DMS114 treated with DMSO at 0.1 percent for 48 hours (cell line): Measurements from ENCODE around the gene MTA1.

Source experiments
- DNase-seq: peaks from one replicate; lab custom pipeline; 2025; ENCODE audit not compliant: unreplicated experiment; lab: John Stamatoyannopoulos, UW

Gene MTA1

DNA sequence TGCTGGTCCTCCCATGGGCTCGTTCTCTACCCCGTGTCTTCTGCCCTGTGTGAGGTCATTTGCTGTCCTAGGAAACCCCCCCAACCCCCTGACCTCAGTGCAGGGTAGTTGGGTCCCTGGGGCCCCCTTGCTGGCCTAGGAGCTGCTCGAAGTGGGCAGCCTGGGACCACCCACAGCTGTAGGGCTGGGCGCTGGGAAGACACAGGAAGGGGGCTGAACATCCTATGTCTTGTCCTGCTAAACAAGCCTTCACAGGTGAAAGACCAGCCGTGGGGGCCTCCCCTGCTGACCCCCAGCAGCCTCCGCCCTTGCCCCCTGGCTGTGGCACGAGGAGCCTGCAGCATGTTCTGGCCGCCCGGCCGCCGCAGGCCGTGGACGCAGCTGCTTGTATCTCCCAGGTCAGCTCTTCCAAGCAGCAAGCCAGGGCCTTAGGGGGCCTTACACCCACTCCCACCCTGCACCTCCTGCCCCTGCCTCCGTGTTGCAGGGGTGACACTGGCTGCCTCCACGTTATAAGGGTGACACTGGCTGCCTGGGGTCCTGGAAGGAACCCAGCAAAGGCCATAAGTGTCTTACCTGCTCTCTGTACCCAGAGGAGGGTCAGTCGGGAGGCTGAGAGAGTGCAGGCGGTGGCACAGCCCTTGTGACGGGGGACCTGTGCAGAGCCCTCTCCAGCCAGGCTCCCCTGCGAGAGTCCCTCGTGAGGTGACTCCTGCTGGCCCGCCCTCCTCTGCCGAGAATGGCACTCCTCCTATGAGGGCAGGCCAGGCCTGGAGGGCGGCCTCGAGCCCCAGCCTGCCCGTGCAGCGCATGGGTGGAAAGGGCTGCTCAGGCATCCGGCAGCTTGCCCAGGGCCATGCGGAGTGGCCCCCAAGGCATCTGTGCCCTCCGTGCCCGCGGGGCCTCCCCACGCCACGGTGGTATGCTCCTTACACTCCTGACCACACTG, 32.8 kb upstream of the MTA1 start:
- no peak for DNase-seq

DNA sequence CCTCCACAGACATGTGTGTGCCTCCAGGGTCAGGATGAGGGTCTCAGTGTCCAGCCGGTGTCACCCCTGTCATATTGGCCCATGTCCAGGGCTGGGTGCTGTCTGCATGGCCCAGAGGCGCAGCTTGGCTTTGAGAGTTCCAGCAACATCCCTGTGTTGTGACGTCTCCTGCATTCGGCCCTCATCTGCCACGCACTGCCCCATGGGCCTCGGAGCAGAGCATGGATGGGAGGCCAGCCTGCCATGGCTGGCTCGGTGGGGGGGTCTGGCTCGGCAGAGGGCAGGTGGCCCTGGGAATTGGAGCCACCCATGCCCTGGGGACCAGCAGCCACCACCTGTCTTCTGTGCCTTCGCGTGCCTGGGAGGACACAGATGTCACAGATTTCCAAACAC, 32.1 kb upstream of the MTA1 start:
- no peak for DNase-seq

DNA sequence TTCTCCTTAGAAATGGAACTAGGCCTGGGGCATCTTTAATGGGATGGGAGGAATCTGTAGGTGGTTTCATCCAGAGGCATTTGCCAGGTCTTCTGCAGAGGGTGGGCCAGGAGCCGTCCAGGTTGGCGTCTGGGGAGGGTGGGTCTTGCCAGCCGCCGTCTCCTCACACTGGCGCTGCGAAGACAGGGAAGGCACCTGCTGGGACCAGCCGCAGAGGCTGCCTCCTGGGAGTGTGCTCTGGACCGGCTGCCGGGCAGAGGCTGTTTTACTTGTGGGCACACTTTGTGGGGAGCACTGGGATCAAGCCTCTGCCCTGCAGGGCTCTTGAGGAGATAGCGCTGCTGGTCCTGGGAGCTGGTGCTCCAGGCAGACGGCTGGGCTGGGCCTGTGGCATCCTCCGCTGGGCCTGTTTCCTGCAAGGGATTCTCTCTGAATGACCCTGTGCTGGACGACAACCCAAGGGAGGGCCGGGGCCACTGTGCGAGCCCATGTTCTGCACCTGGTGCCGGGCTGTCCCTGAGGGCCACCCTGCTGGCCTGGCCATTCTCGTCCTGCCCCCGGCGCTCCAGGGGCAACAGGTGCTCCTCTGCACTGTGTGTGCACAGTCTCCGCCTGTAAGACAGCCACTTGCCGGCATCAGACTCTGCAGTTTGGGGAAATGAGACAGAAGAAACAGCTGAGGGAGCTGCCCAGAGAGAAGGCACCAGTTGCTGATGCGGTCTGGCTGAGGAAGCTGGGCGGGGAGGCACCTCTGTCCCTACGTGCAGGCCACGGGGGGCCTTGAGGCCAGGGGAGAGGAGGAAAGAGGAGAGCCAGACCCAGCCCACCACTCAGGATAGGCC, 31.3 kb upstream of the MTA1 start:
- DNase-seq = no peak

DNA sequence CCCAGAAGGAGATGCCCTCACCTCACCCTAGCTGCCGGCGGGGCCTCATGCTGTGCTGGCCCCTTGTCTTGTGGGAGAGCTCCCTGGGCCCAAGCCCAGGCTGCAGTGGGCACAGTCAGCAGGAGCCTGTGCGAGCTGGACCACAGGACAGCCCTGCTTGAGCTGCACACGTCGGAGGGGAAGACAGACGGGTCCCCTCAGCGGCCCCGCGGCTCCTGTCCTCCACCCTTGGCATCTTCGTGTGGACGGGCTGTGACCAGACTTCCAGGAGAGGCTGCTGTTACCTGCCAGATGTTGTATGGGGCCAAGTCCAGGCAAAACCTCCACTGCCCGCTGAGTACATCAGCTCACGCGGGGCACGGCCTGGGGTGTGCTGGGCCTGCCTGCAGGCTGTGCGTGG, 30.7 kb upstream of the MTA1 start:
- no peak for DNase-seq

DNA sequence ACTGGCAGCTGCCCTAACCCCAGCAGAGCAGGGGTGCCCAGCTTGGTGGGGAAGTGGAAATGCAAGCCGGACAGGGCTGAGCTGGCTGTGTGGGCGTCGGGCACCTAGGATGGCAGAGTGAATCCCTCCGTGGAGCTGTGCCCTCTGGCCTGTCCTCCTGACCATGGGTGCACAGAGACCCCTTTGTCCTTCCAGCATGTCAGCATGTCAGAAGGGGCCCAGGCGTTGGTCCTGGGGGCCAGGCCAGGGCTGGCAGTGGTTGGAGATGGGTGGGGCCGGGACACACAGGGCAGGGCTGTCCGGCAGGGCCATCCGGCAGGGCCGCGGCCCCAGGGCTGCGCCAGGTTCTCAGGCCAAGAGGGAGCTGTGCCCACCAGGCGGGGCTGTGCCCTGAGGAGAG, 30.1 kb upstream of the MTA1 start:
- DNase-seq = no peak

DNA sequence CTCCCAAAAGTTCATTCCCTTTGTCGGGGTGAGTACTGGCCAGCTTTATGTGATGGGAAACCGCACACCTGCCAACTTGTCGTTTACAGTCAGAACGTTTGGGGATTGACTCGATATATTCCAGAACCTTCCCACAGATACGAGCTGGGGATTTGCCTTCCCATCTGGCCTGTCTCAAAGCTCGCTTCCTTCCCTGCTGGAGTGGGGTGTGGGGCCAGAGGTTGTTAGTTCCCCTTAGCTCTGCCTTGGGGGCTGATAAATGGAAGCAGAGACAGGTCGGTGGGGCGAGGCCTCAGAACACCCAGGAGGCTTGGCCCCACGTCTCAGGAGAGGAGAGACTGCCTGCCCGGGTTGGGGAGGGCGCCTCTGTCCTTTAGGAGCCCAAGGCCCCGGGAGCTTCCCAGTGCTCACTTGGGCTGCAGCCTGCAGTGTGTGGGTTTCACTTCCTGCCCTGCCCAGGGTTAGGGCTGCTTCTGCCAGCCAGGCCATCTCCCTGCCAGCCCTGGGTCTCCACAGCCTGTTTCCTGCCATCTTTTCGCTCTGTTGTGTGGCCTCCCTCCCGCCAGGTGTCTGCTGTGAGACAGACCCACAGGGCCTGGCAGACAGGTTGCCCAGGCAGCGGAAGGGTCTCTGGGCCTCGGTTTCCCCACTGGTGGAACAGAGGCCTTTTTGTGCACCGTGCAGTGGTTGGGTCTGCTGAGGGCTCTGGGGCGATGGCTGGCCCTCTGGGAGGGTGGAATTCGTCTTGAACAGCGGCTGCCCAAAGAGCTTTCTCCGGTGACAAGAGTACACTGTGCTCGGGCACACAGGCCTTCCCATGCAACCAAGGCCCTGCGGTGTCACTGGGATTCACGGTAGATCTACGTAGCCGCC, 29.4 kb upstream of the MTA1 start:
- DNase-seq = no peak

DNA sequence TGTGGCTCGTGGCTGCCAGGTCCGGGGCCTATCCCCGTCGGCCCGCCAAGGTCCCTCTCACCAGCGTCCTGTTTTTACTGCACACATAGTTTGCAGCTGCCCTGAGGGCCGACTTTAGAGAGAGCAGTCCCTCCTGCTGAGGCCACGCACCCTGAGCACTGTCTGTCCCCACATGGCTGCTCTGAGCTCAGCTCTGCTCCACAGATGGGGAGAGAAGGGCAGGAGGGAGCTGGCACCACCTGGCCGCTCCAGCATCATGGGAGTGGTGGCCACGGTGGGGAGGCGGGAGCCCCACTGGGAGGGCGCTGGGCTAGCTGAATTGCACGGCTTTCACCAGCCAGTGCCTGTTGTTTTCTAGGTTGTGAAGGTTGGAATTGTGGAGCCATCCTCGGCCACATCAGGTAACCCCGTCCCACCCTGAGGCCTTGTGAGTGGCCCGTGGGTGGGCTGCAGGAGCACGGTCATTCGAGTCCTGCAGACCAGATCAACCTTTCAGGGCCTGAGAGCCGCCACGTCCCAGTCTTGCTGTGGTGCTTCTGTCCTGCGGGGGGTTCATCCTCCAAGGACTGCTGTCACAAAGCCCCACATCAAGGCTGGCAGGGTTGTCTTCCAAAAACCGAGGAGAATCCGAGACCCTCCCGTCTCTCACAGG, 28.7 kb upstream of the MTA1 start:
- no peak for DNase-seq

DNA sequence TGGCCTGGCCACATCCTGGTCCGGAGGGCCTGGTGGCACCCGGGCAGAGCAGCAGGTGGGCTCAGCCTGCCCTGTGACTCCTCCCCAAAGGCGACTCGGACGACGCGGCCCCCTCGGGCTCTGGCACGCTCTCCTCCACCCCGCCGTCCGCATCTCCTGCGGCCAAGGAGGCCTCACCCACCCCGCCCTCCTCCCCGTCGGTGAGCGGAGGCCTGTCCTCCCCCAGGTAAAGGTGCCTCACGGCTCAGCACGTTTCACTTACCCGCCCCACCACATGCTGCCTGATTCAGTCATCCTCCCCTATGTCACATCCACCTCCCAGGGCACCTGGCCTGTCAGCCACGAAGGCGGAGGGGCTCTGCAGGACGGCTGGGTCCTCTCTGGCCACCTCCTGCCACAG, 28.1 kb upstream of the MTA1 start:
- DNase-seq = no peak

DNA sequence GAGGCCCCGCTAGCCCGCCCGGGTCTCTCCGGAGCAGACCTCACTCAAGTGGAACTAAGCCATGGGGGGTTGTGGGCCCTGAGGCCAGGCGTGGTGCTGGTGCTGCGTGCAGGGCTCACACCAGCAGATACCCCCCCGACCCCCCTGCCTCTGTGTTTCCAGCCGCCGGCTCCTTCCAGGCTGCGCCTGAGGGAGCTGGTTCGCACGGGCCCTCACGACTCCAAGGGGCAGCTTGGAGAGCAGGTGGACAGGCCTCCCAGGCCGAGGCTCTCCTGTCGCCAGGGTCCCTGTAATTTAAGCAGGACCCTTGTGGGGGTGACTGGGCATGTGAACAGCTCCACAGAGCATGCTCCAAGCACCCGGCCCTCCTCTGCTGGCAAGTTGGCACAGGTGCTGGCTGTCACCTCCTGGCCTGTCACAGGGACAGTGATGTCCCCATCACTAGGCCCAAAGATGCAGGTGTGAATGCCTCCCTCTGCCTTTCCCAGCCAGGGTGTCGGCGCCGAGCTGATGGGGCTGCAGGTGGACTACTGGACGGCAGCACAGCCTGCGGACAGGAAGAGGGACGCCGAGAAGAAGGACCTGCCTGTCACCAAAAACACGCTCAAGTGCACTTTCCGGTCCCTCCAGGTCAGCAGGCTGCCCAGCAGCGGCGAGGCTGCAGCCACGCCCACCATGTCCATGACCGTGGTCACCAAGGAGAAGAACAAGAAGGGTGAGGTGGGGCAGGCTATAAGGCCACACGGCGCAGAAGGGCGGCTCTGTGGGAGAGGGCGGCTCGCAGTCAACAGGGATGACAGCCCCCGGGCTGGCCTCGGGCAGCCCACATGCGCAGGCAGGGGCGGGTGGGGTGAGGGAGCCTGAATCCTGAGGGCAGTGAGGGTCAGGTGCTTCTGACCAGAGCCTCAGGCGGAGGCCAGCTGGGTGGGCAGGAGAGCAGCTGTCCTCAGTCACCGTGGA, 27.2 kb upstream of the MTA1 start:
- no peak for DNase-seq

DNA sequence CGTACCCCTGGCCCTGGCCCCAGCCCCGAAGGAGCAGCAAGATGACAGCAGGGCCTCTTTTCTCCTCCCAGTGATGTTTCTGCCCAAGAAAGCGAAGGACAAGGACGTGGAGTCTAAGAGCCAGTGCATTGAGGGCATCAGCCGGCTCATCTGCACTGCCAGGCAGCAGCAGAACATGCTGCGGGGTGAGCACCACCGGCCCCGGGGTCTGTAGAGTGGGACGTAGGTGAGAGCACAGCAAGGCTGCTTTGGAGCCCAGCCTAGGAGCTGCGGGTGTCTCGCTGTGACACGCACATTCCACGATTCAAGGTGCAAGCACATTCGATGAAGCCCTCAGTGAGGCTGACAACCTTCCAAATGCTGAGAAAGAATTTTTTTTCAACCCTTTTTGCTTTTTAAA, 26.5 kb upstream of the MTA1 start:
- DNase-seq = no peak

DNA sequence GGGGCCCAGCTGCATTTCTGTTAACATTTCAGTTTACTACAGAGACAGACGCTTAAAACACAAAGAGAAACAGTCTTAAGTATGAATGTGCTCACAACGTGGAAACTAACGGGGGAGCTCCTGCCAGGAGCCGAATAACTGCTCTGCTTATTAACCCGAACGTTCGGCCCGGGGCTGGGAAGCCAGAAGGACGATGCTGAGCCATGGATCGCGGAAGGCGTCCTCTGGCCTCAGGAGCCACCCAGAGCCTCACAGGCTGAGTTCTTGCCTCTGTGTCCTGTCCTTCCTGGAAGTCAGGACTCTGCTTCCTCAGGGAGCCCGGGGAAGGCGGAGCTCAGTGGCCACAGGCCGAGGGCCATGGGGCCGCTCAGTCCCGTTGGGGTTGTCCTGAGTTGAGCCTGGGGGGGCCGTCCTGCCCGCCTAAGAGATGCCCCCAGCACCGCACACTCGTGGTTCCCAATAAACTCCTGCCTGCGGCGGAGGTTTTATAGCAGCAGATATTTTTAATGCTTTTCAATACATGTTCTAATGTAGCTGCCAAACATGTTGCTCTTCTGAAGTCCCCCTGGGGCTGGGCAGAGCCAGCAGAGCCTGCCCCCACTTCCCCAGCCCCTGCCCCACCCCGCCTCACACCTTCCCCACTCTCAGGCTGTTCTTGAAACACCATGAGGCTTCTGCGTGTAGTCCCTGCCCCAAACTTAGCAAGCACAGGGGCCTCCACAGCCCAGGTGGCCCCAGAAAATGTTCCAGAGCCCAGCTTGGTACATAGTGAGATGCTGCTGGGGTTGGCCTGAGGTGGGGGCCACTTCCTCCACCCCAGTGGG, 24.7 kb upstream of the MTA1 start:
- no peak for DNase-seq

DNA sequence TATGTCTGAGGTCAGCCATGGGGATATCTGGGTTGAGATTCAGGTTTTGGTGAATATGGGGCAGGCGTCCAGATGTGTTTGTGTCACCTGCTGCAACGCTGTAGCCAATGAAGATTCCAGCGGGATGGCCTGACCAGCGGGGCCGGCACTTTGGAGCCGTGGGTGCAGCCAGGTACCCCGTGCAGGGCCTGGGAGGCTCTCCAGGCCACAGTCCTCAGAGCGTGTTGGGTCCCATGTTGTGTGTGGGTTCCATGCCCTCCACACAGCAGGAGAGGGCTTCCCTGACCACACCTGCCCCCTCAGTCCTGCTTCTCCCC, 24.1 kb upstream of the MTA1 start:
- no peak for DNase-seq

DNA sequence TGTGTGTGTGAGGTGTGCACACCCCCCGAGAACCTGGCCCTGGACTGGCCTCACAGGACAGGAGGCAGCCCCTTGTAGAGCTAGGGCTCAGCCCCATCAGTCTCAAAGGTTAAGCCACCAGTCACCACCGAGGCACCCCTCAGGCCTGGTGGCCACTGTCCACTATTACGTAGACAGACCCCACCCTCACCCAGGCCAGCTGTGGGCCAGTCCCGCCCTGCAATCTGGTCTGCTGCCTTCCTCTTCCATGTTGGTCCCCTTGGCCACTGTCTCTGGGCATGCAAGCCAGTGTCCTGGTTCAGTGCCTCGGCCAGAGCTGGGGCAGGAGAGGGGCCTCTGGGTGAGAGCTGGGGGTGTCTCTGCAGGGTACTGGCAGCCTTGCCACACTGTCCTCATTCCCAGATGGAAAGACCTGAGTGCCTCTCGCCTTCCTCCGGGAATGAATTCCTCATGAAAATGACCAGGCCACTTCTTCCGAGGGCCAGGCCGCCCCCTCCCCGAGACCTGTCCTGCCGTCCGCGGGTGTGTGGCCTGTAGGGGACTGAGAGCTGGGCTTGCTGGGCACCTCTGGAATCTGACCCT, 22.2 kb upstream of the MTA1 start:
- DNase-seq = no peak

DNA sequence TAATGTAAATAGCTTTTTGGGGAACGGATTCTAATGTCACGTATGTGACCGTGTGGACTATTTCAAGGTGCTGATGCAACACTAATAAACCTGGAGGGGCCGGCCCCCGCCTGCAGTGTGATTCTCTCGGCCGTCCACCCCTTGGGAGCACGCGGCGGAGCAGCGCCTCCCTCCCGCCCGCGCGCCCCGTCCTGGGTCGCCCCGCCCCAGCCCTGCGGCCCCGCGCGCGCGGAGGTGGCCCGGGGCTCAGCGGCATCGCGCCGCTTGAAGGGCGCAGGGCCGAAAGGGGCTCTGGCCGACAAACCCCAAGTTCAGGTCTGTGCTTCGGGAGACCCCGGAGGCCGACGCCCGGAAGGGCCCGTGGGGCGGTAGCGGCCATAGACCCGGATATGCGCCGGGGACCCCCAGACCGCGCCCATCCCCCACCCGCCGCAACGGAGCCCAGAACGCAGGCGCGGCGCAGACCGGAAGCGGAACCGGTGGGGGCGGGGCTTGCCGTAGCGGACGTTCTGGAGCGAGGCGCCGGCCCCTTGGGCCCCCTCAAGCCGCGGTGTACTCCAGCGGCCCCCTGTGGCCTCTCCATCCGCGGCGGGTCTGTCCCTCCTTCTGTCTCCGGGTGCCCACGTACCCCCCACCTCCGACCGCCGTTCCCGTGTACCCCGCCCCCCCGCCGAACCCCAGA, 21.4 kb upstream of the MTA1 start, which contains the start of gene TEX22:
TSS of gene TEX22 (plus strand) at position 495 of the 682 bp plus-strand sequence. CDS start 803 bp downstream, outside the sequence.
- peak; percentile 42 for DNase-seq

DNA sequence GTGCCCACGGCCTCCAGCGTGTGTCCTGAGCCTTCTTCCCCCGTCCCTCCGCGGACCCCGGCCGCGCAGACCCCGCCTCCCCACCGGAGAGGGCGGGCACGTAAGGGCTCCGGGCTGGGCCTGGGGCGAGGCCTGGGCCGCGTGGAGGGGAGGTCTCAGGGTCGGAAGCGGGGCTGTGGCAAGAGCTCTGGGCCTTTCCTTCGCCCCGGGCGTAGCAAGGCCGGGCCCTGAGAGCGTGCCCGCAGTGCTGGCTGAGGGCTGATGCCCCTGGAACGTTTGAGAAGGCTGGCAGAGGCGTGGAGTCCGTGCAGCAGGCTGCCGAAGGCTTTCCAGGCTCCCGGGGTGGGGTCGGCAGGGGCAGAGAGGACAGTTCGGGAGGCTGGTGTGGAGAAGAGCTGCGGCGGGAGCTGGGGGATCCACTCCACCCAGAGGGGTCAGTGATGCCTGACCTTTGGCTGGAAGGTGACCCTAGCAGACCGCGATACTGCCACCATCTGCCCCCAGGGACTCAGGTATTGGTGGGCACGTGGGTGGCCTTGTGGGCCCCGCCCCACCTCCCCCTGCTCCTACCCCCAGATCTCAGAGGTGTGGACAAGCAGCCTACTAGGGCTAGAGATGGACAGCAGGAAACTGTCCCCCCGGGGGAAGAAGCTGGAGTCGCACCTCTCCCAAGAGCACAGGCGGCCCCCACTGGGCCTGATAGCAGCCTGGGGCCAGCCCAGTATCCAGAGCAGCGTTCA, 20.7 kb upstream of the MTA1 start:
- DNase-seq = no peak

DNA sequence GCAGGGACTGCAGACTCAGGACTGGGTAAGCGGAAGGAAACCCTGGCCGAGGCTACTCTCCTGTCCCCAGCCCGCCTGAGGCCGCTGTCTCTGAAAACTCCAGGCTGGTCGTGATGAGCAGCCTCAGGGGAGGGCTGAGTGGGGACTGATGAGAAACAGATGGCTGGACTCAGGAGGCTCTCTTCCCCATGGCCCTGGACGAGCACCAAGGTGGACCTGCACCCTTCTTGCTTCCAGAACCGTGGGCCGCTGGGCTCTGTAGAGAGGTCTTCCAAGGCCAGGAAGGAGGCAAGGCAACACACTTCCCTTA, 20.2 kb upstream of the MTA1 start:
- DNase-seq = no peak

DNA sequence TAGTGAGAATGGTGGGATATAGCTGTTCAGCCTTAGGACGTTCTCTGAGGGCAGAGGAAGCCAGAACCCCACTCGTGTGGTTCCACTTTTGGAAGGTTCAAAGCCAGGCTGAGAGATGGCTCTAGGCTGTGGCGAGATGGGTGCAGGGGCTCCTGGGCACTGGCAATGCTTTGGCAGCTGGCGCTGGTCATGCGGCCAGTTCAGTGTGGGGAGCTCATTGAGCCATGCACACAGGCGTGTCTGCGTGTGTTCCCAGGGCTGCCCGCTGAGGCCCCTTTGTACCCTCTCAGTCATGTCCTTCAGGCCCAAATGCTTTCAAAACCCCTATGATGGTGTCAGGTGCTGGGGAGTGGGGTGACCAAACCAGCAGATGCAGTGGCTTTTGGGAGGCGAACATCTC, 19.6 kb upstream of the MTA1 start:
- no peak for DNase-seq
